CD4-positive, alpha-beta T cell treated with Interleukin-1 beta for 1 hour (primary cell): ENCODE measurements around the gene OR51I1.

Experiments used
- DNase-seq, 2 donors: peaks; one replicate each; pipeline ENCODE4 v3.0.0-alpha.2; 2020 to 2022

OR51I1 gene, protein sequence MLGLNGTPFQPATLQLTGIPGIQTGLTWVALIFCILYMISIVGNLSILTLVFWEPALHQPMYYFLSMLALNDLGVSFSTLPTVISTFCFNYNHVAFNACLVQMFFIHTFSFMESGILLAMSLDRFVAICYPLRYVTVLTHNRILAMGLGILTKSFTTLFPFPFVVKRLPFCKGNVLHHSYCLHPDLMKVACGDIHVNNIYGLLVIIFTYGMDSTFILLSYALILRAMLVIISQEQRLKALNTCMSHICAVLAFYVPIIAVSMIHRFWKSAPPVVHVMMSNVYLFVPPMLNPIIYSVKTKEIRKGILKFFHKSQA

DNA sequence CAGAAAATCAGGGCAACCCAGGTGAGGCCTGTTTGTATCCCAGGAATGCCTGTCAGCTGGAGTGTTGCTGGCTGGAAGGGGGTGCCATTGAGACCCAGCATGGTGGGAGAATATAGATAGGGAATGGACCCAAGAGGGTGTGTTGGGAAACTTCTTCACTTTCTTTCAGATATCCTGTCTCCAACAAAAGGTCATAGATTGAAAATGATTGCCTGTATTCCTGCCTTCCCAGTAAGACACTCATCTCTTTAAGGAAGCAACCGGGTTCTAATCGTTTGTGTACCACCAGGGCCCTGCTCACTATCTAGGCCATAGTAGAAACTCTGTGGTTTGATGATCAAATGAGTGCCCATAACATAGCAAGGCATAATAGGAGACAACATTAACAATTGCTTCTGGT is at the start of gene OR51I1:
TSS of gene OR51I1 (minus strand) at position 101 of the 400 bp plus-strand sequence. CDS start at position 101, 0 bp downstream.
- no peak for DNase-seq

DNA sequence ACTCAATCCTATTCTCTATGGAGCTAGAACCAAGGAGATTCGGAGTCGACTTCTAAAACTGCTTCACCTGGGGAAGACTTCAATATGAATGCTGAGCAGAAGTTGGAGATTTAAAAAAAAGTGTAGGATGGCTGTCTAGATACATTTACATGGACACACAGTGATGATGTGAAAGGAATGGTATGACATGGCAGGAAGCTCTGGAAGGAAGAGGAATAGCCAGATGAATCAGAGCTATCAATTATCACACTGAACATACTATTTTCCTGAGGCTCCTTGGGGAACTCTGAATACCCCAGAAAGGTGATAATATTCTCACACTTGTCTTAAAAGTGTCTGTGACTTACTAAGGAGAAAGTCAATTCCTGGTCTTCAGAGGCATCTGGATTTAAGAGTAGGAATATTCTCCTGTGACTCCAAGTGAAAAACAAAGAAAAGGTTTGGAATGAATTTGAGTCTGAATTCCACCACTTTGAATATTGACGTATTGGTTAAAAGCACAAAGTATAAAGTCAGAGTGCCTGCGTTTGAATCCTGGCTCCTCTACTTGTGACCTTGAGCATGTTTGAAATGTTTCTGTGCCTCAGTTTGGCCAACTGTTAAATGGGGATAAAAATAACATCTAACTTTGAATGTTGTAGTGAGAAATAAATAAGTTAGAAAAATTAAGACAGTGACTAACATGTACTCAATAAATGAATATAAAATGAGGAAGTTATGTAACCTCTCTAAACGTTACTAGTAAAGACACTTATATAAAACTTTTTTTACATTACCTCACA is 48.5 kb upstream of the OR51I1 start:
- DNase-seq: no peak

DNA sequence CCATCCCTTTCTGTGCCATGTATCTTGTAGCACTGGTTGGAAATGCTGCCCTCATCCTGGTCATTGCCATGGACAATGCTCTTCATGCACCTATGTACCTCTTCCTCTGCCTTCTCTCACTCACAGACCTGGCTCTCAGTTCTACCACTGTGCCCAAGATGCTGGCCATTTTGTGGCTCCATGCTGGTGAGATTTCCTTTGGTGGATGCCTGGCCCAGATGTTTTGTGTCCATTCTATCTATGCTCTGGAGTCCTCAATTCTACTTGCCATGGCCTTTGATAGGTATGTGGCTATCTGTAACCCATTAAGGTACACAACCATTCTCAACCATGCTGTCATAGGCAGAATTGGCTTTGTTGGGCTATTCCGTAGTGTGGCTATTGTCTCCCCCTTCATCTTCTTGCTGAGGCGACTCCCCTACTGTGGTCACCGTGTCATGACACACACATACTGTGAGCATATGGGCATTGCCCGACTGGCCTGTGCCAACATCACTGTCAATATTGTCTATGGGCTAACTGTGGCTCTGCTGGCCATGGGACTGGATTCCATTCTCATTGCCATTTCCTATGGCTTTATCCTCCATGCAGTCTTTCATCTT is 47.6 kb upstream of the OR51I1 start:
- DNase-seq: no peak

DNA sequence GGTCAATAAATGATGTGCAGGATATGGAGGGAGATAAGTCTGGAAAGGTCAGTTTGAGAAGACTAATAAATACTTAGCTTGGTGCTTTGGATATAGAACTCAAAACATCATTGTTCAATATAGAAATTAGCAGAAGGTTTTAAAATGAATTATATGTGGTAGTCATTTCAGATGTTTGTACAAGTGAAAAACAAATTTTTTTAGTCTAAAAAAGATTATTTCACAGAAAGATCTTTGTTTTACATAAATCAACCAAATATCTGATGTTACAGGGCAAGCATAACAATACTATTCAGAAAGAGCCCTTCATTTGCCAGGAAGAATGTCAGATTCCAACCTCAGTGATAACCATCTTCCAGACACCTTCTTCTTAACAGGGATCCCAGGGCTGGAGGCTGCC is 47.1 kb upstream of the OR51I1 start, which contains the start of gene OR52D1:
TSS of gene OR52D1 (plus strand) at position 301 of the 400 bp plus-strand sequence. CDS start at position 323, 22 bp downstream.
- no peak for DNase-seq

DNA sequence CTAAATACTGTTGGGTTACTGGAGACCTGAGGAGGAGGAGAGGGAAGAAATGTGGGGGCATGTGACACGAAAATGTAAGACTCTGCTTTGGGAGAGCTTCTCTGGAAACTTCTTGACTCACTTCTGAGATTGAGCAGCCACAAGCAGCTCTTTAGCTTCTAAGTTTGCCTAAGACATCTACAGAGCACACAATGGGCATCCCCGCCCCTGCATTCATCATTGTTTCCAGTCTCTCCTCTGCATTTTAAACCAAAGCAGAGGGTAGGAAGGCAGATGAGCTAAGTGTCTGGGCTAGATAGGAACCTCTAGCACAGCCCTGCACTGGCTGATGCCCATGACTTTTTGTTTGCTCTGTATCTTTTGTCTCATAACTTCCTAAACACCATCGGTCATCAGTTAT is 45.1 kb upstream of the OR51I1 start:
- no peak for DNase-seq

DNA sequence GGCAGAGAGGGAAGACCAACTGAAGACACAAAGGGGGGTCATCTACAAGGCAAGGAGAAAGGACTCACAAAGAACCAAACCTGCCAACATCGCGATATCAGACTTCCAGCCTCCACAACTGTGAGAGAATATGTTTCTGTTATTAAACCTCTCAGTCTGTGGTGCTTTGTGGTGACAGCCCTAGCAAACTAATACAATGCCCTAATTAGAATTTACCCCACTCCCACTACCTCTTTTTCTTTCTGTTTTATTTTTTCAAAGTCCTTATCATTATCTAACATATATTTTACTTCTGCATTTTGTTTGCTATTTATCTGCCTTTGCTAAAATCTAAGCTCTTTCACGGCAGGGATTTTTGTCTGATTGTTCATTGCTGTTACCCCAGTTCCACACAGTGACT is 44.7 kb upstream of the OR51I1 start:
- DNase-seq: no peak

DNA sequence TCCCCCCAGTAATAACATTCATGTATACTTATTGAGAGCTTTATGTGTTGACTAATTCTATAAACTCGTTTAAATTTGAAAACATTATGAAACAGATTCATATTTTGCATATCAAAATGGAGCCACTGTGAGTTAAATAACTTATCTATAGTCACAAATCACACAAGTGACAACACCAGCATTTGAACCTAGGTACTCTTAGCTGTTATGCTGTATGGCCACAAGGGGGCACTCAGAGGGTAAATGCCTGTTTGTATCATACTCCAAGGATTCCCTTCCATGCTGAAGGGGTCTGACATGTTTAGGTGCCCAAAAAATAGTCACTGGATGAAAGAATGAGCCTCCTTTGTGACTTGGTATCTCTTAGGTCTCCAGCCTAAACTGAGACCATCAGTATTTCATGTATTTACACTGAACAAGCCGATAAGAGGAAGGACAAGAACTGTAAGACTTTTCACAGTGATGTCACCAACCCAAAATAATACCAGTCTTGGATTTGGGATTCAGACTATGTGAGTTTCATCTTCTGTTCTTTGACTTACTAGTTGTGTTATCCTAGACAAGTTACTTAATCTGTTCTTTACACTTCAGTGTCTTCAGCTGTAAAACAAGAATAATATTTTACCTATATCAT is 35.0 kb upstream of the OR51I1 start:
- peak; percentile 17 to 43 for DNase-seq

DNA sequence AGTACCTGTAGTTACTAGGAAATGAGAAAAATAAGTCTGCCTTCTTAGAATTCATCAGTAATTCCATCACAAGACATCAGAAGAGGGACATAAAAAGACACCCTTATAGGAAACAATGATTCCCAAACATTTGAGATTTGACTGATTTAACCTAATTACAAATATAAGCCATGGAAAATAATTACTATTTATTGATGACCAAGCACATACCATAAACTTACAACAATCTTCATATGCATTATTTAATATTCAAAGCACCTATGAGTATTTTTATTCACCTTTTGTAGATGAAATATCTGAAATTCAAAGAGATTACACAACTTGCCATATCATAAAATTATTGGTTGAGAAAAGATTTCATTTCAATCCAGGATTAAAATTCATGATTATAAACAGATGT is 32.6 kb upstream of the OR51I1 start:
- DNase-seq: no peak

DNA sequence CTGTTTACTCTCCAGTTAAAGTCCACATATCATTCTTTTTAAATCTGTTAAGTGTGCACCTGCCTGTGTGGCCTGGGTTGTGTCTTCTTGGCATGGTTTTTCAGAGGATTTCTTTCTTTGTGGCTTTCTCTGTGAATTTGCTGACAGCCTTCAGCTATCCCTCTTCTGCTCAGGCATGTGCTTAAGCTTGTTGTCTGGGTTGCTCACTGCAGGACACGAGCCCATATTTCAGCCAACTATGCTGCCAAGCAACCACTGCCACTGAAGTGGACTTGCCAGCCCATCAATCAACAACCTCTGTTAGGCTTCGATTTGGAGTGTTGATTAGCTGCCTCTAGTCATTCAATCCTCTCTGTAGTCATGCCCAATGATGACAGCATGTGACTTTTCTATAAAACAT is 26.2 kb upstream of the OR51I1 start:
- DNase-seq: no peak

DNA sequence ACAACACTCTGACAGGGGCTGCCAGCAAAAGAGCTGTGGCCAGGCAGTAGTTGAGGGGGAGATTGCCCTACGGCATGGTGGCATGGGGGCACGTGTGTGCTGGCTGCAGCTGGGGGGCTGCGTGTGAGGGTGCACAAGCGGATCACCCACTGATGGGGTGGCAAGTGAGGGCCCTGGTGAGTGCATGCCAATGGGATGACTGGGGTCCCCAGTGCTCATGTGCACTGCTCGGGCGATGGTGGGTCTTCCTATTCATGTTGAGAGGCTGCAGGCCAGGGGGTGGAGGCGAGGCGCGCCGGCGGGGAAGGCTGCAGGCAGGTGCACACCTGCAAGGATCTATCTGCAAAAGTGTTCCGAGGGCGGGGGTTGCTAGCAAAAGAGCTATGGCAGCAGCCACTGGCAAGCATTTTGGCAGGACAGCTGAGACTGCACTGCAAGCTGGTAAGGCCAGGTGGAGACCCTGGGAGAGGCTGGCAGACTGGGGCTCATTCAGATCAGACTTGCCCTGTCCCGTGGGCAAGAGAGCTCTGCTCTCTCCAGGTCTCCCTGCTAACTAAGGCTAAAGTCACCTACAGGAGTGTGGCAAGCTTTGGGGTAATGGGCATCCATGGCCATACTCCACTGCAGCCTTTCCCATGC is 19.8 kb upstream of the OR51I1 start:
- no peak for DNase-seq

DNA sequence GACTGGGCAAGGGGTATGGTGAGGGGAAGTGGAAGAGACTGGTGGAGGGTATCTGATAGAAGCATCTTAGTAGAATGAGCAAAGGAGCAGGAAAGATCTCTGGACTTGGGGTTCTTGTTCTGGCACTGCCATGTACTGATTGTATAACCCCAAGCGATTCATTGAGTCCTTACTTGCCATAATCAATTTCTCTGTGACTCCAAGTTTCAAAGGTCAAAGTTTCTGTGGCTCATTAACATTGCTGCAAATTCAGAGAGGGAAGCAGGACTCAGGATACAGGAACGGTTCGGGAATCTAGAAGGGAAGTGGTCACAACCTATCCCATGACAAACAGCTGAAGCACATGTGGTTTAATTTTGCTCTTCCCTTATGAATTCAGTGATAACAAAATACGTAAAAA is 8.1 kb upstream of the OR51I1 start:
- no peak for DNase-seq

DNA sequence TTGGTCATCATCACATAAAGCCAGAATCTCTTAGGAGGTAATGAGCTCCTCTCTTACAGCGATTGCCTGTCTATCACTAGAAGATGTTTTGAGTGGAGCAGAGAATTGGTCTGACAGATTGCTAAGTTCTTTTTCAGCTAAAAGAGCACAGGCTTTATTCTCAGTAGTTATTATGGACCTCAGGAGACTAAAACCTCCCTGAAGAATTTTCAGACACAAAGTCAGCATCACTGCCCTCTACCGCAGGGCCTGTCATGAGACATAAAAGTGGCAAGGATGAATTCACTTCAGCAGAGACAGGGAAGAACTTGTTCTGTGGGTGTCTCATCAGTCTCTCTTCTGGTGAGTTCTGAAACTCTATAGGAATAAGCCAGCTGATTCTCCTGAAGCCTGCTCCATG is 7.7 kb upstream of the OR51I1 start, which contains the start of gene OR51I2:
TSS of gene OR51I2 (plus strand) at position 301 of the 400 bp plus-strand sequence. CDS start 4,166 bp downstream, outside the sequence.
- DNase-seq: no peak

DNA sequence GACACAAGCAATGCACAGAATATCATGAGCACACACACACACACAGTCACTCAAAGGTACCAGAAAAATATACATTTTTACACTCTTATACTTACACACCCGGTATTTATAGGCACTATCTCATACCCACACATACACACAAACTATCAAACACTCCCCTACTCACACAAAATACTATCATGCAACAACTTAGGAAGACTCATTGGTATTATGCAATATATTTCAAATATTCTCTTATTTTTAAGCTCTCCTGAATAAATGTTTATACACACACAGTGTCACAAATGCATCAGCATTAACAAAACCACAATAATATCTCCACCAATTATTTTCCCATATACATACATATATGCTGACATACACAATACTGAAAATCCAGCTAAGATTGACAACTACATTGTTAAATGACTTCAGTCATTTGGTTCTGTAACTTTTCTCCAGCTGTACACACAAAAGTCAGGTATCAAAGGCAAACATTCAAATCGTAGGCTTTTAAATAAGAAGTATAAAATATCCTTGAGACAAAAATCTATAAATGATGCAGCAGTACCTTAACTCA is 2.6 kb upstream of the OR51I1 start:
- DNase-seq: no peak

DNA sequence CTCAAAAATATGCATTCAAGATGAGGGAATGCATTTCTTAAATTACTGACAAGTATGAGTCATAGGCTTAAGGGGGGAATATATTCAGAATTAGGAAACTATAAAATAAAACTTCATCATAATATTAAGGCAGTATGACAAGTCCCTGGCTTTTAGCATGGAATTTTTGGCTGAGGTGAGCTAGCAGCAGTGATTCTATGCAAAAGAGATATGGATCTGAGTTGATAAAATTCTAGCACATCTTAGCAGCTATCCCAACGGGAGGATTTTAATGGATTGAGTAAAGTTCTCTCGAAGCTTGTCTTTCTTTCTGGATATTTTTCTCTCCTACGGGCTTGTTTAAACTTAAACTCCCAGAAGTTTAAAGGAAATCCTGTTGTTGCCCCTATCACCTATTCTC is 18.2 kb downstream of the OR51I1 start:
- no peak for DNase-seq

DNA sequence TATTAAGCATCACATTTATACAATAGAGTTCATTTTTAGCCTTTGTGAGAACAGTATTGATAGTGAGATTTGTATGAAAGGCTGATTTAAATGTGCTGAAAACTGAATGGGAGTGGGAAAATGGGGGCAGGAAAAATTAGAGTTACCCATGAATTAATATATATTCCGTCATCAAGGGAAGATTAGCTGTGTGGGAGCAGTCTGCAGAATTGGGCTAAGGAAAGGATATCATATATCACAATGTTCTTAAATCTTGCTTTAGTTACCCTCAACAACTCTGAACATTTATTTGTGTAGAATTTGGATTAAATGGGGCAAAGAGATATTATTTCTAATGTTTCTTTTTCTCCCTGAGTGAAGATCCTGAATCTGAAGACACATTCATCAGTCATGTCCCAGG is 19.5 kb downstream of the OR51I1 start, which contains the start of gene OR51Q1:
TSS of gene OR51Q1 (plus strand) at position 301 of the 400 bp plus-strand sequence. CDS start at position 391, 90 bp downstream.
- DNase-seq: no peak

DNA sequence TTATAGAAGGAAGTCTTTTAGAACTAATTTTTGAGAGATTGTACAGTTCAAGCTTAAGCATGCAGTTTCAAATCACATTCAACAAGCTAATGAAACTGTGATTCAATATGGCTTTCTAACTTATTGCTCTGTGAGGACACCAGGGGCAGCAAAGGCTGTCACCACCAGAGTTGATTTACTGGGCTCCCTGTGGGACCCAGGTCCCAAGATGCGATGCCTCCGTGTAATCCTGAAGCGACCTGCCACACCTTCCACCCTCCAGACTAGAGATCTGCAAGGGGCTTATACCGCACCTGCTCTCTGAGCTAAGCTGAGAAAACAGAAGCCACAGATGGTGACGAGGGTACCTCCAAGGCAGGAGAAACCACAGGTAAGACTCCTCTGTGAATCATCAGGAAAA is 20.3 kb downstream of the OR51I1 start:
- no peak for DNase-seq

DNA sequence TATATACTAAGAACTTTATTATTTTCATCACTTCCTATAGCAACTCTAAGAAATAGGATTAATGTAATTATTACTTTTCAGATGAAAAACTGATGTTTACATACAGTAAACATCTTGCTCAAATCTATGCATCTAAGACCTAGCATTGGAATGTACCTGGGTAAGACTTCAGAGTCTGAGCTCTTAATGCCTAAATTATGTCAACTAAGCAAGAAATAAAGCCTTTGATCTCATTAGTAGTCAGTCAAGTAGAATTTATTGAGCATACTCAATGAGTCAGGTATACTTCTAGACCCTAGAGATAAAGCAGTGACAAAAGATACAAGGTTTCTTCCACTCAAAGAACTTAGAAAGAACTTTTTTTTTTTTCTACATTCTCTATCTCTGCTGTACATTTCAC is 36.1 kb downstream of the OR51I1 start:
- no peak for DNase-seq

DNA sequence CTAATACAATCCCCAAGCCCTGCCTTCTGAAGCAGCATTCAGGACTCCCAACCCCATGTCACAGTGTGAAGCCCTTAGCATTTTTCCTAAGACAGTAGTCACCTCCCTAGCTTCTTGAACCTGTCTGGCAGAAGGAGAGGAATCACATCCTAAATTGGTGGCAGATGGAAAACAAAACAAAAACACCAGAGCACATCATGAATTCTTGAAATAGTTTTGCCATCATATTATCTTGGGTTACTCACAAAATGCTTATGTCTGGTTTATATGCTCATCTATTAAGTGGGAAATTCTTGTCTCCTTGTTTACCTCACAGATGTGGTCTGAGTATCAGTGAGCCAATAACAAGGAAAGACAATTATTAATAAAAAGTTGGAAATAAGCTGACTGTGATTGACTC is 42.4 kb downstream of the OR51I1 start:
- no peak for DNase-seq

DNA sequence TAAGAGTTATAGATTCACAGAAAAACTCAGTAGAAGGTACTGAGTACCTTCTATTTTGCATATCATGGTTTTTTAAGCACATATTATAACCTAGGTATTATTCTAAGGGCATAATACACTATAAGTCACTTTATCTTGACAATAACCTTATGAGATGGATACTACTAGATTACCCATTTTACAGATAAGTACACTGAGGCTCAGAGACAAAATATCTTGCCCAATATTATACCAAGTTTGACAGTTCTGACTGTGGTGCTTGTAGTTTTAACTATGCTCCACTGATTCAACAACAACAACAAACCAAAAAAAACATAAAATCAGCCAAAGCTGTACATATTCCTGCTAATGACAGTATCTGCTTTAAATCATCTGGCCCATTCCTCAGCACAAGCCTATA is 47.2 kb downstream of the OR51I1 start:
- no peak for DNase-seq
